ENCODE measurements around the gene PUM1.

- TF ChIP-seq POLR2A (IDR thresholded peaks at IDR 0.05; ENCODE audit: low read depth, low read length) (no peak), POLR2AphosphoS5 (IDR thresholded peaks at IDR 0.05; ENCODE audit: low read depth, low read length) (no peak)
These were observed 89.4 kb downstream of the PUM1 start for GRCh38 chr1:30976143-30976542.

All from GM12892 (cell line).